Islet of Langerhans (tissue), 1 donor: ENCODE results near the gene CST7.
"Not testable (repeated sequence)": the region's sequence is repeated elsewhere in the genome, so short reads cannot be mapped to it uniquely, and the experiment has no call there.

Experiments
- FAIRE-seq: peaks from one replicate; lab custom pipeline; 2011; peaks lifted over from hg19 to GRCh38; lab: Jason Lieb, UNC

CST7 gene

GRCh38 chr20:24987244-24987643 is 38.2 kb downstream of the CST7 start:
- FAIRE-seq: no peak

GRCh38 chr20:24987873-24988835 is 39.1 kb downstream of the CST7 start:
- FAIRE-seq: no peak

DNA sequence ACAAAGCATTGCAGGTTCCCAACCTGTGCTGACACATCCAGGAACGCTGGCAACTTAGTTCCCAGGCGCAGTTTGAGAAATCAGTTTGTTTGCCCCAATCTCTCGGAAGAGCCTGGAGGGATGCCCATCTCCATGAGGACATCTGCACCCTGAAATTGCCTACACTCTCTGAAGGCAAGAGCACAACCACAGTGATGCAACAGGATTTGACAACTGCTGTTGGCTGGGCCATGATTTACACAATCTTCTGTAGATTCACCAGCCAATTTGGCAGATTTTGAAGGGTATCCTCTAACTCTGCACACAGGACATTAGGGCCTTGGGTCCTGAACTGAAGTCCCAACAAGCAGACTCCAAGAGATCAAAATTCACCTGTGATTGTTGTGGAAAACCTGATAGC is 40.1 kb downstream of the CST7 start:
- FAIRE-seq: no peak

DNA sequence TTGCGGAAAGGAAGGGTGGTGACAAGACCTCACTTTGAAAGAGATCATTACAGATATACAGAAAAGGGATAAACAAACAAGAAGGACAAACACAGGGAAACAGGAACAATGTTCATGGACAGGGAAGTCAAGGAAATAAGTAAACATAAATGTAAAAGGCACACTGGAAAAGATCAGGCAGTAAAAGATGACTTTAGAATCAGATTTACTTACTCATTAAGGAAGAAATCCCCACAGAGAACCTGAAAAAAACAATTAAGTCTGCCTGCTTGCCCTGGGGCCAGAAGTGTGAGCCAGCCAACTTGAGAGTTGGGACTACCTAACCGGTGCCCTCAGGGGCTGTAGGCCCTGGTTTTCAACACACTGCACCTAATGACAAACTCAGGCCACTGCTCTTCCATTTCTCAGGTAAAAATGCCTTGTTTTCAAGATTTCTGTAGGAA is 41.8 kb downstream of the CST7 start:
- no peak for FAIRE-seq

GRCh38 chr20:24991897-24992486 is 42.9 kb downstream of the CST7 start:
- no peak for FAIRE-seq

DNA sequence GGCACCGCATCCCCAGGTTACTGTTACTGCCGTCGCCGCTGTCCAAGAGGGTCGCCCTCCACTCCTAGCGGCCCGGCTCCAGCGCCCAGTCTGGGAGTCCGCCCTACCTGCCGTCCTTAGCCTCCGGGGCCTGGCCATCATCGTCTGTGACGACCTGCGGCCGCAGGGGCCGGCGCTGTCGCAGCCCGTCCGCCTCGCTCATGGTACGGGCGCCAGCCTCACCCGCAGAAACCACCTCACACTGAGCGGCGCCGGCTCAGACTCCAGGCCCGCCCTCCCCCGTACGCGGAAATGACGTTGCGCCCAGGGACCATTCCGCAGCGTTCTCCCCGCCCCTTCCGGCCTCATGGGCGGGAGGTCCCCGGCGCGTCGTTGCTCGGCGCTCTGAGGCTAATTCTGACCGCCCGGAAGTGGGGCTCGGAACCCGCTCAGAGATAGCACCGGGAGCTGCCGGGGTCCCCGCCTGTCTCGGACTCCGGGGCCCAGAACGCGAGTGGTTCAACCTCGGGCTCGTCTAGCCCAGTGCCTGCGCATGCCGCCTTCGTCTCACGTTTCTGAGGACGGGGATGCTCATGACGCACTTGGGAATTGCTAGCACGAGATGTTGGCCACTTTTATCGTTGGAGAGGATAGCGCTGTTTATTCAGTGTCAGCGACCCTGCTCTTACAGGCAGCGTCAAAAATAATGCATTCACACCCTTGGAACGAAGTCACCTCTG is 43.6 kb downstream of the CST7 start, which contains the start of gene APMAP:
Gene APMAP (minus strand): TSS at position 265 of the 719 bp plus-strand sequence. CDS start 63 bp downstream, at position 202.
- FAIRE-seq: no peak

DNA sequence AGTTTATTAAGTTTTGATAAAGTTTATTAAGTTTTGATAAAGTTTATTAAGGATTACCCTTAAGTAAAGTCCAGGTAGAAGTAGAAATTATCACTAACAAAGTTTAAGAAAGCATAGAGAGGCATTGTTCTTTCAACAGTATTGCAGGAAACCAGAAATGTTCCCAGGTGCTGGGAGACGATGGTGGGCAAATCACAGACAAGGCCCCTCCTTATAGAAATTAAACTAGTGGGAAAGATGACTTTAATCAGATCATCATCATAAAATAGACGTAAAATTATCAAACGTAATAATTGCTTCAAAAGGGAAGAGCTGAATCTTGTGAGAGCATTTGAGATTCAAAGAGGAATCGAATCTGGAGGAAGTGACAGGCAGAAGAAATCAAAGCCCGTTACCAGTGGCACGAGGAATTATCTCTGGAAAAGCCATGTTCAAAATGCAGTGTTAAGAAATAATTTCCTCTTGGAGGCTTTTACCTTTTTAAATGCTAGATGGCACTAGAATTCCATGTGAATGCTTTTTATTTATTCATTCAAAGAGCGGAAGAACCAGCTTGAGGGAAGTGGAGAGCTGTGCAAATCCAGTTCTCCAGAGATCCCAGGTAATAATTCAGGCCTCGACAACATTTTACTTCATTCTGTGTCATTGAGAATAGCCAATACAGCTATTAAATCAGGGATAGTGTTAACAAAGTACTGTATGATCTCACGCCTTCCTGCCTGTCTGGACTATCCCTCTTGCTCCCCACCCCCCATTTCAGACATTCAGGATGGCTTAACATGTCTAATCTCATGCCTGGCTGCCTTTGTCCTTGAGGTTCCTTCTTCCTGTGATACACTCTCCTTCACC is 44.5 kb downstream of the CST7 start:
- FAIRE-seq: peak; percentile 17

DNA sequence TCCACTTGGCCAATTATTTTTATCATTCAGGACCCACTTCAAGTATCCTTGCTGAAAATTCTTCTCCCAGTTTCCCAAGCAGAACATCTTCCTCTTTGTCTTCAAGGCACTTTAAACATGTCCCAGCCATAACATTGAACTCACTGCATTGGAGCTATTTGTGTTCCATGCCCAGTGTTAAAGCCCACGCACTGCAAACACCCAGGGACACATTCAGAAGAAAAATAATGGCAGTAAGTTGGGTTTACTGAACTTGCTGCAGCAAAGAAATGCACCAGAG is 45.1 kb downstream of the CST7 start:
- no peak for FAIRE-seq

DNA sequence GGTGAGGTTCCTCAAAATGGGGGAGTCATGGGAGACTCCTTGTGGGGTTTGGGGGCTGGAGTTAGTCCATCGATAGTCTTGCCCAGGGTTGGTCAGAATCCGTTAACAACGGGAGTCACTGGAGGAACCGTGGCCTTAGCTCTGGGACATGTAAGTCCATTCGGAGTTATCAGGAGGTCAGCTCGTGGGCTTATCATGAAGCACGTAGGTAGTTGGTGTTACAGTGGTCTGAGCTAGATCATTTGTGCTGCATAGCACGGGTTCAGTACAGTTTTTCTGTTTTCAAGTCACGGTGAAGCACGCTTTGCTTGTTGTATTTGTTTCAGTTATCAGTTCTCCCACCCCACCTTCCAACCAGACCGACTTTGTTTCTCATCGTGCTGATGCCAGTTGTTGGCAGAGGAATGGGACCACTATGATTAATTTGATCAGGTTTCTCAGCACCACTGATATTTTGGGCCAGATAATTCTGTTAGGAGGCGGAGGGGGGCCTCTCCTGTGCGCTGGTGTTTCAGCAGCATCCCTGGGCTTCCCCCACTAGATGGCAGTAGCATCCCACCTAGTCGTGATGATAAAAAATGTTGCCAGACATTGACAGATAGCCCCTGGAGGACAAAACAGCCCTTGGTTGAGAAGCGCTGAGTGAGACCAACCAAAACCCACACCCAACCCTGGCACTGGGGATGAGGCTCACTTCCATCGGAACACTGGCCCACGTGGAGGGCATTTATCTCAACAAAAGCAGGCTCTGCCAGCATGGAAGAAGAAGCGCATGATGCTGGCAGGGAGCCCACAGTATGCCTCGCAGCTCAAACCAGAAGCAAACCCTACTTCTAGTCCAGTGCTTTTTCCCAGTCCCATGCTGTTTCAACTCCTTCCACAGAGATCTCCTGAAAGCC is 45.6 kb downstream of the CST7 start:
- peak; percentile 61 for FAIRE-seq

DNA sequence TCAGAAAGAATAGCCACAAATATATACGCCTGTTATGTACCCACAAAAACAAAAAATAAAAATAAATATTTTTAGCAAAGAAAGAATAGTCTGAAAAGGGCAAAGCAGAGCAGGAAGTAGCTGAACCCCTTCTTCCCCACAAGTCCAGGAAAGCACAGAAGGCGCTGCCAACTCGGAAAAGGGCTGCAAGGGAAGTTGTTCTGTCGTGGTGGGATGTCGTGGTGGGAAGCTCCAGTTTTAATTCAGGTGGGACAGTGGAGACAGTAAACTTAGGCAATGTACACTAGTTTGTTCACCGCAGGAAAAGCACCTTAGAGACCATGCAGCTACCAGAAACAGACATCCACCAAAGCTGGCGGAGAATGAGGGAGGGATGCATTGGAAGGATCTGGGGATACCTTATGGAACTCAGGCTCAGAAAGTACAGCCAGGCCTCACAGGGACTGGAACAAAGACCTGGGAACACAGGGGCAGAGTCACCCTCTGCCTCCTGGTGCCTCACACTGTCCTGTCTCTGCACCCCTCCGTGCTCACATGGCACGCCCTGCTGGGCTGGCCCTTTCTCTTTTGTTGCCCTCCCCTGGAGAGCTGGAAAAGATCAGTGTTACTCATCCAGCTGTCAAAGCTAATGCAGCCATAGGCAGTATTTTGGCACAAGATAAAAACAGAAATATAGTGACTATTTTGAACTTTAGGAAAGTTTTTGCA is 46.8 kb downstream of the CST7 start:
- no peak for FAIRE-seq

DNA sequence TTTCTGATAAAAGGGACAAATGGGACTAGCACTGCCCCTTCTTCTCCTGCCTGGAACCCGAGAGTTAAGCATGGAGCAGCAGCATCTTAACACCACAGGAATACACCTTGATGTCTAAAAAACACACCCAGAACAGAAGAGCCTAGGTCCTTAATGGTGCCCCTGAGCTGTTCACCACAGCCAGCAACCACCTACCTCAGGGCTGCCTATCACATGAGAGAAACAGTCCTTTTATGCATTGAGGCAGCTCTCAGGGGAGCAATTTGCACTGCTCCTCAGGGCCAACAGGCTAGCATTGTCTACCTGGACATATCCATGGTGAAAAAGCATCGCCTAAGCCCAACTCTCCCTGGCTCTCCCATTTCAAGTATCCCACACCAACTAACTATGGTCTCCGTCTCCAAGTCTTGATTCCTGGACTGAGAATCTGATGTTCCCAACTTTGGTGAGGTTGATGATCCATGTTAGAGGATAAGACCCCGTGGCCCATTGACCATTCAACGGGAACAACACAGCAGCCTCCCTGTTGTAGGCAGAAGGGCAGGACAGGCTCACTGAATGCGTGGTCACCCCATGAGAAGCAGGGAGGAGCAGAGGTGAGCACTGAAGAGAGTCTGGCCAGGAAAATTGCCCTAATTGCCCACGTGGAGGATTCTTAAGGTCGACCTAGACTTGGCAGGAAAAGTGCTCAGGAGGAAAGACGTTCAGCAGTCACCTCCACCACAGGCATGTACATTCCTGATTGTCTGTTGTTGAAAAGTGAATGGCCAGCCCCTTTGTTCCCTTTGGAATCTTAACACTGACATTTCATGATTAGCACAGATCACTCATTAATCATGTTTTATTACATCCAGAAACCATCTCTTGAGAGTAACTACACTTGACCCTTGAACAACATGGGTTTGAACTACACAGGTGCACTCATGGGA is 47.6 kb downstream of the CST7 start:
- no peak for FAIRE-seq

- no peak for FAIRE-seq
Observed at GRCh38 chr20:24998121-24998520, 49.1 kb downstream of the CST7 start.

DNA sequence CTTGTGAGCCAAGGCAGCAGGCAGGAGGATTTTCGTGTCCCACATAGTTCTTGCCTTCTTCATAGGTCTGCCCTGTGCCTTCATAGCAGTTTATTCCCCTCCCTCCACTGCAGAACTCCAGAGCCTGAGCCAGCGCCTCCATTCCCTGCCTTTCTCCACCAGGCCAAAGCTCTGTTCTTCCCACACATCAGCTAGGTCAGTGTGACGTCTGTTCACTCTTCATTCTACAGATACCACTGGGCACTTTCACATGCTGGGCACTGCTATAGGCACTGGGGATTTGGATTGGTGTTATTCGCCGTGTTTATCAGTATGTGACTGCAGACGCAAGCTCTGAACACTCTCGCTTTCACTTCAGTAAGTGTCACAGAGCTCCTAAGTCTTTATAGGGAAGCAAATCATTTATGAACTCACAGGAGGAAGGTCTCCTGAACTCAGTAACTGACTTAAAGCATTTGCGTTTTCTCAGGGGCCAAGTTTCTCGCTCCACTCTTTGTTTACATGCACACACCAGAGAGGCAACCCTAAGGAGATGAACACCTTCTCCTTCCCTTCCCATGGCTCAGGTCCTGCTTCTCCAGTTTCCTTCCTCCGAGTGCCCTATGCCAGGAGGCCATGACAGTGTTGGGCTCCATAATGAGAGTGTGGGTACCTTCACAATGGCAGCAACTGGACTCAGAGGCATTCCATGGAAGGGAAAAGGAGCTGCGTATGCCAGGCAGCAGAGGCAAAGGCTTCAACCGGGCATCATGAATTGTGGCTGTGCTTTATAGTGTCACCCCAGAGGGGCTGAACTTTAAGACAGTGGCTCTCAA is 49.8 kb downstream of the CST7 start:
- no peak for FAIRE-seq

- no peak for FAIRE-seq
Observed at GRCh38 chr20:24999568-24999967, 50.5 kb downstream of the CST7 start.

- FAIRE-seq: no peak
Observed at GRCh38 chr20:25000268-25000801, 51.3 kb downstream of the CST7 start.

DNA sequence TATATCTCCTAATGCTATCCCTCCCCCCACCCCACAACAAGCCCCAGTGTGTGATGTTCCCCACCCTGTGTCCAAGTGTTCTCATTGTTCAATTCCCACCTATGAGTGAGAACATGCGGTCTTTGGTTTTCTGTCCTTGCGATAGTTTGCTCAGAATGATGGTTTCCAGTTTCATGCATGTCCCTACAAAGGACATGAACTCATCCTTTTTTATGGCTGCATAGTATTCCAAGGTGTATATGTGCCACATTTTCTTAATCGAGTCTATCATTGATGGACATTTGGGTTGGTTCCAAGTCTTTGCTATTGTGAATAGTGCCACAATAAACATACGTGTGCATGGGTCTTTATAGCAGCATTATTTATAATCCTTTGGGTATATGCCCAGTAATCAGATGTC is 52.3 kb downstream of the CST7 start:
- FAIRE-seq: not testable (repeated sequence)

- no peak for FAIRE-seq
Observed at GRCh38 chr20:25003002-25003401, 53.9 kb downstream of the CST7 start.

- no peak for FAIRE-seq
Observed at GRCh38 chr20:25005220-25005619, 56.2 kb downstream of the CST7 start.
